PFSK-1 (cell line): ENCODE measurements around the gene ZNF644.

Experiments used
- FOXP2 ChIP-seq: optimal IDR thresholded peaks from 2 replicates; pipeline ENCODE3; 2011; ENCODE audit warnings: borderline replicate concordance, control low read depth, inconsistent platforms; ENCODE audit not compliant: insufficient read depth; ENCODE audit errors: extremely low read length, extremely low read depth
- POLR2AphosphoS5 ChIP-seq: IDR thresholded peaks from 2 replicates; pipeline ENCODE4 v1.6.1; 2012; ENCODE audit warnings: low read depth, mild to moderate bottlenecking, control low read depth, low read length, moderate library complexity
- REST ChIP-seq, 2 experiments: IDR thresholded peaks; 2 replicates each; pipeline versions ENCODE4 v1.6.1 to v1.8.0; 2011 to 2012; ENCODE audit warnings: low read depth in 2 of 2, low read length in 2 of 2, control low read depth in 1 of 2, inconsistent platforms in 1 of 2, mild to moderate bottlenecking in 1 of 2, moderate library complexity in 1 of 2; ENCODE audit not compliant: insufficient read depth in 1 of 2
- SIN3A ChIP-seq: IDR thresholded peaks from 2 replicates; pipeline ENCODE4 v1.6.1; 2012; ENCODE audit warnings: mild to moderate bottlenecking, low read length, moderate library complexity, borderline replicate concordance; ENCODE audit not compliant: insufficient read depth
- TAF1 ChIP-seq: IDR thresholded peaks from 2 replicates; pipeline ENCODE4 v1.6.1; 2012; ENCODE audit warnings: low read length, control low read depth, borderline replicate concordance; ENCODE audit not compliant: insufficient read depth

Gene ZNF644

GRCh38 chr1:90902672-90903071 is 119.2 kb downstream of the ZNF644 start:
- TF ChIP-seq POLR2AphosphoS5: no peak
- no peak for TF ChIP-seq REST (IDR thresholded peaks at IDR 0.05; ENCODE audit: insufficient read depth in 1 of 2, low read depth in 2 of 2, low read length in 2 of 2)
- TF ChIP-seq TAF1: no peak
- TF ChIP-seq SIN3A: no peak
- no peak for TF ChIP-seq FOXP2

GRCh38 chr1:90899263-90899662 is 122.6 kb downstream of the ZNF644 start:
- TF ChIP-seq FOXP2: no peak
- TF ChIP-seq SIN3A: no peak
- TF ChIP-seq POLR2AphosphoS5: no peak
- TF ChIP-seq TAF1: no peak
- TF ChIP-seq REST (IDR thresholded peaks at IDR 0.05; ENCODE audit: insufficient read depth in 1 of 2, low read depth in 2 of 2, low read length in 2 of 2): no peak

- no peak for TF ChIP-seq SIN3A
- TF ChIP-seq POLR2AphosphoS5: no peak
- no peak for TF ChIP-seq TAF1
- no peak for TF ChIP-seq REST (IDR thresholded peaks at IDR 0.05; ENCODE audit: insufficient read depth in 1 of 2, low read depth in 2 of 2, low read length in 2 of 2)
- TF ChIP-seq FOXP2: no peak
Observed at GRCh38 chr1:90882221-90882620, 139.6 kb downstream of the ZNF644 start.

- no peak for TF ChIP-seq SIN3A
- no peak for TF ChIP-seq FOXP2
- TF ChIP-seq REST (IDR thresholded peaks at IDR 0.05; ENCODE audit: insufficient read depth in 1 of 2, low read depth in 2 of 2, low read length in 2 of 2): no peak
Observed at GRCh38 chr1:90881034-90881433, 140.8 kb downstream of the ZNF644 start.

GRCh38 chr1:90879281-90879680 is 142.6 kb downstream of the ZNF644 start:
- TF ChIP-seq TAF1: no peak
- no peak for TF ChIP-seq FOXP2
- no peak for TF ChIP-seq SIN3A
- TF ChIP-seq REST (IDR thresholded peaks at IDR 0.05; ENCODE audit: insufficient read depth in 1 of 2, low read depth in 2 of 2, low read length in 2 of 2): no peak
- no peak for TF ChIP-seq POLR2AphosphoS5
